Left lung (tissue), 10 donors: ENCODE results near the gene SLC27A1. TPM values are rescaled to one million over a fixed set of nuclear protein-coding genes. Genes with fewer than 3 reads are reported as not detected.

Experiments used
- ATAC-seq: fragments of 200-7000 bp; cut with Tn5 transposase; one replicate; pipeline ENCODE4 v1.9.1; 2020; ENCODE audit warnings: moderate library complexity
- DNase-seq, 4 donors: peaks; one replicate each; pipeline ENCODE4 v3.0.0-alpha.2; 2013 to 2020
- H3K27ac ChIP-seq, 2 donors: fragments of 200-600 bp; sonication (generic) in 1 of 2; one replicate each; pipeline versions ENCODE4 v1.5.0 to v1.8.0; 2020 to 2021
- H3K27me3 ChIP-seq, 2 donors: fragments of 200-600 bp; sonication (generic) in 1 of 2; one replicate each; pipeline versions ENCODE4 v1.5.0 to v1.8.0; 2020 to 2021
- H3K36me3 ChIP-seq, 2 donors: fragments of 200-600 bp; sonication (generic) in 1 of 2; one replicate each; pipeline versions ENCODE4 v1.5.0 to v1.8.0; 2020 to 2021
- H3K4me1 ChIP-seq, 2 donors: fragments of 200-600 bp; one replicate each; pipeline ENCODE4 v1.8.0; 2021
- H3K4me3 ChIP-seq, 2 donors: fragments of 200-600 bp; sonication (generic) in 1 of 2; one replicate each; pipeline versions ENCODE4 v1.5.0 to v1.8.0; 2020 to 2021; ENCODE audit warnings: mild to moderate bottlenecking in 1 of 2
- H3K9me3 ChIP-seq, 2 donors: fragments of 200-600 bp; sonication (generic) in 1 of 2; one replicate each; pipeline versions ENCODE4 v1.5.0 to v1.8.0; 2020 to 2021
- intact Hi-C, 2 donors: fragments of 100-400 bp; cut with DNase I; formaldehyde crosslinking; loops; one replicate each; pipeline versions ENCODE4 v1.11.2 to v1.14.2; 2022
- polyA plus RNA-seq, 6 donors: library from polyadenylated mRNA; unstranded; fragments of 120-200 nt; gene quantifications; one replicate each; pipeline ENCODE4 v1.2.1, GENCODE V29; 2013; ENCODE audit not compliant: insufficient read length in 6 of 6
- total RNA-seq, 2 donors: library from RNA; stranded (reverse); fragmentation: NEBNext Ultra II Directional; extraction: Animal tissue kit (Norgen Biotek cat#: 25700); gene quantifications; one replicate each; pipeline ENCODE4 v1.2.1, GENCODE V29; 2021
- TF ChIP-seq, protein P1 (sequence below), 2 donors: fragments of 200-600 bp; sonication (generic) in 1 of 2; IDR thresholded peaks; one replicate each; pipeline versions ENCODE4 v1.5.0 to v1.8.0; 2021; ENCODE audit warnings: antibody characterized with exemption in 2 of 2
- donor health status: DM: no; HTN: yes; CAD: no.
- donor health status: DM: no; HTN: no; CAD: no.

SLC27A1 gene
- total and polyA plus RNA-seq, 8 donors = 16.9 to 28.1 (median 24.1) TPM

DNA sequence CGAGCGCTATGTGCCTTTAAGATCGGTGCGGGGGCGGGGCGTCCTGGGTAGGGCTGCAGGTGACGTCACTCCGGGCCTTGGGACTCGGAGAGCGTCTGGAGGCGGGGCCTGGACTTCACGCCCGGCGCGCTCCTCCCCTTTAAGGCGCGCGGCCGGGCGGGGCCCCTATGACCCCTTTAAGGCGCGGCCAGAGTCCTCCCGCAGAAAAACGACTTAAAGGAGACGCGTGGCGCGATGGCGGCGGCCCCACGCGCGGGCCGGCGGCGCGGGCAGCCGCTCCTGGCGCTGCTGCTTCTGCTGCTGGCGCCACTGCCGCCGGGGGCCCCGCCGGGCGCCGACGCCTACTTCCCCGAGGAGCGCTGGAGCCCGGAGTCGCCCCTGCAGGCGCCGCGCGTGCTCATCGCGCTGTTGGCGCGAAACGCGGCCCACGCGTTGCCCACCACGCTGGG lies 85.2 kb downstream of the SLC27A1 start, which contains the start of gene COLGALT1:
COLGALT1 (plus strand) TSS at position 170 of the 449 bp plus-strand sequence; CDS start at position 235, 65 bp downstream.
- TF ChIP-seq, protein P1, sequence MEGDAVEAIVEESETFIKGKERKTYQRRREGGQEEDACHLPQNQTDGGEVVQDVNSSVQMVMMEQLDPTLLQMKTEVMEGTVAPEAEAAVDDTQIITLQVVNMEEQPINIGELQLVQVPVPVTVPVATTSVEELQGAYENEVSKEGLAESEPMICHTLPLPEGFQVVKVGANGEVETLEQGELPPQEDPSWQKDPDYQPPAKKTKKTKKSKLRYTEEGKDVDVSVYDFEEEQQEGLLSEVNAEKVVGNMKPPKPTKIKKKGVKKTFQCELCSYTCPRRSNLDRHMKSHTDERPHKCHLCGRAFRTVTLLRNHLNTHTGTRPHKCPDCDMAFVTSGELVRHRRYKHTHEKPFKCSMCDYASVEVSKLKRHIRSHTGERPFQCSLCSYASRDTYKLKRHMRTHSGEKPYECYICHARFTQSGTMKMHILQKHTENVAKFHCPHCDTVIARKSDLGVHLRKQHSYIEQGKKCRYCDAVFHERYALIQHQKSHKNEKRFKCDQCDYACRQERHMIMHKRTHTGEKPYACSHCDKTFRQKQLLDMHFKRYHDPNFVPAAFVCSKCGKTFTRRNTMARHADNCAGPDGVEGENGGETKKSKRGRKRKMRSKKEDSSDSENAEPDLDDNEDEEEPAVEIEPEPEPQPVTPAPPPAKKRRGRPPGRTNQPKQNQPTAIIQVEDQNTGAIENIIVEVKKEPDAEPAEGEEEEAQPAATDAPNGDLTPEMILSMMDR (IDR thresholded peaks at IDR 0.05) = no peak
- intact Hi-C loops = no loop called here
- Histone ChIP-seq H3K9me3 (no peaks in the 10 kb centered on the region), H3K27ac (peak within 1 kb of the TSS; percentile 78 to 91), H3K4me1 (peaks cover 8 to 56% of the 10 kb centered on the region in 2 donors), H3K4me3 (peak within 1 kb of the TSS; percentile 94 to 99), H3K27me3 (no peaks in the 10 kb centered on the region), H3K36me3 (peaks cover 0 to 27% of the 10 kb centered on the region in 2 donors)
- ATAC-seq (peak; percentile 96), DNase-seq (peak; percentile 95 to 100 (median 98))

Other genes with a start within 250 kb of the SLC27A1 start
- gene OCEL1, start 244.3 kb upstream of the SLC27A1 start, total RNA-seq = 10 to 100 TPM; 35.4 to 38.0 TPM
- 10 to 100 TPM in 5 of 6 donors, 1 to 10 TPM in 1; 9.7 to 21.2 (median 11.9) TPM for gene OCEL1, start 244.3 kb upstream of the SLC27A1 start, polyA plus RNA-seq
- gene NR2F6, start 224.6 kb upstream of the SLC27A1 start, total RNA-seq = 10 to 100 TPM; 48.7 to 56.5 TPM
- gene NR2F6, start 224.6 kb upstream of the SLC27A1 start, polyA plus RNA-seq = 10 to 100 TPM; 18.6 to 34.9 (median 29.6) TPM
- 1 to 10 TPM; 4.8 to 9.2 TPM for gene USHBP1, start 205.8 kb upstream of the SLC27A1 start, total RNA-seq
- gene USHBP1, start 205.8 kb upstream of the SLC27A1 start, polyA plus RNA-seq = 10 to 100 TPM in 5 of 6 donors, 1 to 10 TPM in 1; 9.2 to 13.3 (median 11.9) TPM
- gene BABAM1, start 203.1 kb upstream of the SLC27A1 start, total RNA-seq = 10 to 100 TPM; 73.1 to 75.5 TPM
- gene BABAM1, start 203.1 kb upstream of the SLC27A1 start, polyA plus RNA-seq = 100 to 1,000 TPM in 4 of 6 donors, 10 to 100 TPM in 2; 99.3 to 108 (median 102) TPM
- gene ANKLE1, start 188.6 kb upstream of the SLC27A1 start, total RNA-seq = under 1 TPM; 0.45 to 0.55 TPM
- gene ANKLE1, start 188.6 kb upstream of the SLC27A1 start, polyA plus RNA-seq = 1 to 10 TPM; 1.2 to 2.4 (median 1.8) TPM
- gene ABHD8, start 167.1 kb upstream of the SLC27A1 start, total RNA-seq = 10 to 100 TPM; 16.9 to 17.1 TPM
- 10 to 100 TPM in 4 of 6 donors, 1 to 10 TPM in 2; 6.8 to 11.7 (median 10.2) TPM for gene ABHD8, start 167.1 kb upstream of the SLC27A1 start, polyA plus RNA-seq
- 10 to 100 TPM; 72.9 to 91.9 TPM for gene MRPL34, start 164.7 kb upstream of the SLC27A1 start, total RNA-seq
- 10 to 100 TPM; 32.2 to 41.9 (median 37.8) TPM for gene MRPL34, start 164.7 kb upstream of the SLC27A1 start, polyA plus RNA-seq
- gene DDA1, start 161.0 kb upstream of the SLC27A1 start, total RNA-seq = 10 to 100 TPM; 30.5 to 44.1 TPM
- 10 to 100 TPM; 24.7 to 37.4 (median 33.0) TPM for gene DDA1, start 161.0 kb upstream of the SLC27A1 start, polyA plus RNA-seq
- 10 to 100 TPM; 18.0 to 21.0 TPM for gene ANO8, start 135.7 kb upstream of the SLC27A1 start, total RNA-seq
- gene ANO8, start 135.7 kb upstream of the SLC27A1 start, polyA plus RNA-seq = 10 to 100 TPM in 4 of 6 donors, 1 to 10 TPM in 2; 9.8 to 14.0 (median 12.0) TPM
- 10 to 100 TPM; 16.9 to 23.5 TPM for gene GTPBP3, start 133.0 kb upstream of the SLC27A1 start, total RNA-seq
- gene GTPBP3, start 133.0 kb upstream of the SLC27A1 start, polyA plus RNA-seq = 10 to 100 TPM; 18.1 to 29.0 (median 22.4) TPM
- gene PLVAP, start 93.2 kb upstream of the SLC27A1 start, total RNA-seq = 10 to 100 TPM; 21.9 to 59.5 TPM
- gene PLVAP, start 93.2 kb upstream of the SLC27A1 start, polyA plus RNA-seq = 10 to 100 TPM; 14.0 to 23.2 (median 18.0) TPM
- gene CCDC194, start 76.3 kb upstream of the SLC27A1 start, total RNA-seq = 1 to 10 TPM in 1 of 2 donors, under 1 TPM in 1; 0.61 to 1.4 TPM
- gene CCDC194, start 76.3 kb upstream of the SLC27A1 start, polyA plus RNA-seq = under 1 TPM in 3 of 6 donors, not detected in 3; 0.17 to 0.27 (median 0.20) TPM
- 100 to 1,000 TPM in 1 of 2 donors, 10 to 100 TPM in 1; 90.2 to 104 TPM for gene BST2, start 64.9 kb upstream of the SLC27A1 start, total RNA-seq
- 10 to 100 TPM; 12.5 to 22.4 (median 18.1) TPM for gene BST2, start 64.9 kb upstream of the SLC27A1 start, polyA plus RNA-seq
- gene MVB12A, start 50.5 kb upstream of the SLC27A1 start, total RNA-seq = 10 to 100 TPM; 41.7 to 47.7 TPM
- 10 to 100 TPM; 44.3 to 59.5 (median 47.1) TPM for gene MVB12A, start 50.5 kb upstream of the SLC27A1 start, polyA plus RNA-seq
- not detected for gene TMEM221, start 21.9 kb upstream of the SLC27A1 start, total RNA-seq
- gene TMEM221, start 21.9 kb upstream of the SLC27A1 start, polyA plus RNA-seq = 1 to 10 TPM; 1.6 to 2.6 (median 2.0) TPM
- gene NXNL1, start 9.6 kb upstream of the SLC27A1 start, total RNA-seq = not detected
- under 1 TPM in 1 of 6 donors, not detected in 5; 0.28 TPM for gene NXNL1, start 9.6 kb upstream of the SLC27A1 start, polyA plus RNA-seq
- 10 to 100 TPM; 78.2 to 85.4 TPM for gene PGLS, start 41.1 kb downstream of the SLC27A1 start, total RNA-seq
- gene PGLS, start 41.1 kb downstream of the SLC27A1 start, polyA plus RNA-seq = 10 to 100 TPM; 58.0 to 86.5 (median 69.2) TPM
- 100 to 1,000 TPM; 107 to 170 TPM for gene COLGALT1, start 85.1 kb downstream of the SLC27A1 start, total RNA-seq
- 10 to 100 TPM; 57.0 to 71.2 (median 62.4) TPM for gene COLGALT1, start 85.1 kb downstream of the SLC27A1 start, polyA plus RNA-seq
- under 1 TPM; 0.15 to 0.37 TPM for gene UNC13A, start 217.8 kb downstream of the SLC27A1 start, total RNA-seq
- gene UNC13A, start 217.8 kb downstream of the SLC27A1 start, polyA plus RNA-seq = under 1 TPM; 0.47 to 0.98 (median 0.64) TPM
- gene MAP1S, start 249.0 kb downstream of the SLC27A1 start, total RNA-seq = 10 to 100 TPM; 65.1 to 82.2 TPM
- gene MAP1S, start 249.0 kb downstream of the SLC27A1 start, polyA plus RNA-seq = 10 to 100 TPM; 28.3 to 37.0 (median 31.5) TPM